AG08395 (cell line): Measurements from ENCODE around the gene ZNF418.

Experiments
- DNase-seq: peaks from one replicate; pipeline ENCODE4 v3.0.0; 2012; ENCODE audit warnings: mixed read lengths, low spot score

The ZNF418 gene

GRCh38 chr19:57934820-57935665, at the start of gene ZNF418:
Gene ZNF418 (minus strand): TSS chr19:57935402. CDS start chr19:57933822, 1,580 bp downstream.
- peak; percentile 82 for DNase-seq

DNA sequence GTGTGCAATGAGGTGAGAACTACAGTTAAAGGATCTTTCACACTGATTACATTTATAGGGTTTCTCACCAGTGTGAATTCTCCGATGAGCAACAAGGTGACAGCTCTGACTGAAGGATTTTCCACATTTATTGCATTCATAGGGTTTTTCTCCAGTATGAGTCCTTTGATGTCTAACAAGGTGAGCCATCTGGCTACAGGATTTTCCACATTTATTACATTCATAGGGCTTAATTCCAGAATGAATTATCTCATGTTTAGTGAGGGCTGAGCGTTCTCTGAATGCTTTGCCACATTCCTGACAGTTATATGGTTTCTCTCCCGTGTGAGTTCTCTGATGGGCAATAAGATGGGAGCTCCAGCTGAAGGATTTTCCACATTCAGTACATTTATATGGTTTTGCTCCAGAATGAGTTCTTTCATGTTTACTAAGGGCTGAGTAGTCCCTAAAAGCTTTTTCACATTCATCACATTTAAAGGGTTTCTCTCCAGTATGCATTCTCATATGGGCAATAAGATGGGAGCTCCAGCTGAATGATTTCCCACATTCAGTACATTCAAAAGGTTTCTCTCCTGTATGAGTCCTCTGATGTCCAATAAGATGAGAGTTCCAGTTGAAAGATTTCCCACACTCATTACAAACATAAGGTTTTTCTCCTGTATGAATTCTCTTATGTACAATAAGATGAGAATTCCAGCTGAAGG, 43.5 kb upstream of the ZNF418 start:
- DNase-seq = no peak

DNA sequence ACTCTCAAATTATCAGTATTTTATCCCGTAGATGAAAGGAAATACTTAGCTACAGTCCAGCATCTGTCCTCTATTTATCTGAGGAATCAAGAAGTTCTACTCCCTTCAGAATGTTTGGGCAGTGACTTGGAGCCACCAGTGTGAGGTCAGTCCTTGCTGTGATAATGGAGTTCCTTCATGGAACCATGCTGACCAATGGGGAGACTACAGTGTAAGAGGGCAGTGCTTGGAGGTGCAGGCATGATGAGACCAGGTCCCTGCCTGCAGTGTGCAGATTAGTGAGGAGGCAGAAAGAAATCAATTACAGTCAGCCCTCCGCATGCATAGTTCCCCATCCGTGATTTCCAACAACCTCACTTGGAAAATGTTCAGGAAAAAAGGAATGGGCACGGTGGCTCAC, 39.2 kb upstream of the ZNF418 start, which contains the start of gene C19orf18:
TSS of gene C19orf18 (minus strand) at position 101 of the 400 bp plus-strand sequence. CDS start 102 bp downstream, outside the sequence.
- DNase-seq = no peak

DNA sequence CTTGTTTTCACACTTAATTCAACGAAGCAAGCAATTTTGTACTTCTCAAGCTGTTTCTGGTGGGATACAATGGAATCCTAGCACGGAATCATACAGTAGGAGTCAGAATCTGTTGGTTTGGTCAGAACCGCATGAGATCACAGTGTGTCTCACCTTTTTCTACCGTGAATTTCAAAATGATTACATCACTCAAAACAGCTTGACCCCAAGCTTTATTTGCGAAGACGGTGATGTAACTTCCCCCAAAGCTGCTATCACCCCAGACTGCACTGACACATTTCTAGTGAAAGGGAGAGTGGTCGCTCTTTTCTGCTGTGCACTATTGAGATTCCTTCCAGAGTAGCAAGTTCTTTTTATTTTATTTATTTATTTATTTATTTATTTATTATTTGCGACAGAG, 29.6 kb upstream of the ZNF418 start:
- no peak for DNase-seq

DNA sequence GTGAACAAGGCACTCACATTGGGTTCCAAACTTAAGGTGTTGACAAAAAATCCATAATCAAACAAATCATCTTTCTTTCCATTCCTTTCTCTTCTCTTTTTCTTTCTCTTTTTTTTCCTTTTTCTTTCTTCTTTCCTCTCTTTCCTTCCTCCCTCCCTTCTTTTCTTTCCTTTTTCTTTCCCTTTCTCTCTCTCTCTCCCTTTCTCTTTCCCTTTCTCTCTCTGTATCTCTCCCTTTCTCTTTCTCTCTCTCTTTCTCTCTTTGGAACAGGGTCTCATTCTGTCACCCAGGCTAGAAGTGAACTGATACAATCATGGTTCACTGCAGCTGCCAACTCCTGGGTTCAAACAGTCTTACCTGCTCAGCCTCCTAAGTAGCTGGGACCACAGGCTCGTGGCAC, 26.6 kb upstream of the ZNF418 start:
- DNase-seq = no peak

- no peak for DNase-seq
Measured at GRCh38 chr19:57954996-57955395, 19.8 kb upstream of the ZNF418 start.

GRCh38 chr19:57949702-57950101, 14.5 kb upstream of the ZNF418 start:
- DNase-seq = no peak

- no peak for DNase-seq
Measured at GRCh38 chr19:57949296-57949695, 14.1 kb upstream of the ZNF418 start.

DNA sequence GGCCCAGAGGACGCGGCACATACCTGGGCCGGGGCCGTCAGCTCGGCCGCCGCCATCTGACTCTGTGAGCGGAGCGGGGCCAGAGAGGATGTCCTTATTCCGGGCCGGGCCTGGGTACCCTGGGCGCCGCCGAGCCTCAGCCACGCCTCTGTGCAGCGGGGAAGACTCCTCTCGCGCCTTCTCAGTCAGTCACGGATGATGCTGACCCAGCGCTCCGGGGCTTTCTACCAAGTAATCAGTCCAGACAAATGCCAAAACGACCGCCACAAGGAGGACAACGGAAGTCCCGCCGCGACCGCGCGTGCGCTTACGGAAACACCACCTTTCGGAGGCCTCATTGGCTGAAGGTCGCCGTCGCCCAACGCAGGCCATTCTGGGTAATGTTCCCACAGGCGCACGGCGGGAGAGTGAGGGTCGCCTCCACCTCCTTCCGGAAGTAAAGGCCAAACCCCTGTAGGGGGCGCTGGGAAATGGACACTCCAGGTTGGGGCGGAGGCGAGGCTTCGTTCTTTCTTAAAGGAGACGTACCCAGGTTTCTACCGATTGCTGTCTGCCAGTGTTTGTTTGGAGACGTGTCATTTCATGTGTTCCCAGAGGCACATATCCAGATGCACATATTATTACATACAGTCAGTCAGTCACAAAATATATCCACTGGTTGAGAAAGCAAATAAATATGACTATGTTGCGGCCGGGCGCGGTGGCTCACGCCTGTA, 12.4 kb upstream of the ZNF418 start, which contains the start of gene ZNF256:
TSS of gene ZNF256 (minus strand) at position 288 of the 716 bp plus-strand sequence. CDS start at position 56, 232 bp downstream.
- peak; percentile 97 for DNase-seq

DNA sequence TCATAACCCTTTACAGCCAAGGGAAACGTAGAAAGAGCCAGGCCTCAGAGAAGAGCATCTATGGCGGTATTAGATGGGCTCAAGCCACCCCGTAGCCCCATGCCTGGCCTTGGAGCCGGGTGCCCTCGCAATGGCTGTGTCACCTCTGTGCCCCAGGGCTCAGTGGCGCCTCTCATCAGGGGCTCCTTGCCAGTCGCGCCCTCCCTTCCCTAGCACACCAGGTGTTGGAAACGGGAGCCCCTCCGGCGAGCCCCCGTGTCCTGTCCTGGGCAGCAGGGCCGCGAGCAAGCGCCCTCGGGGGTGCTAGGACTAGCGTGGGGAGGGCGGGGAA, 11.9 kb upstream of the ZNF418 start:
- no peak for DNase-seq

GRCh38 chr19:57946316-57946715, 11.1 kb upstream of the ZNF418 start:
- no peak for DNase-seq

- DNase-seq = no peak
Measured at GRCh38 chr19:57941593-57941992, 6.4 kb upstream of the ZNF418 start.

- no peak for DNase-seq
Measured at GRCh38 chr19:57935731-57936130, 529 bp upstream of the ZNF418 start.

DNA sequence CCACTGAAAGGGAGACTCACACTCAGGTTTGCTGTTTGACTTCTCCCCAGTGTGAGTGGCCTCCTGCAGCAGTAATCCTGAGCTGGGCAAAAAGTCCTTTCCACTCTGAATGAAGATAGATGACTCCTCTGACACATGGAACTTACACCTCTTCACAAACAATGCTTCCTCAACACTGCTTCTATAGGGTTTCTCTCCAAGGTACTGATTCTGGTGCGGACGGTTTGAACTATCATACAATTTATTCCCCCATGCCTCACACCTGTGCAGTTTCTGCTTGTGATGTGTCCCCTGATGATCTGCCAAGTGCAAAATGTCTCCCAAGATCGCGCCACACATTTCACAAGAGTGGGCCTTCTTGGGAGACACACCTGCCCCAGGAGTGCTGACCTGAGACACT, 7.6 kb downstream of the ZNF418 start:
- DNase-seq = no peak

DNA sequence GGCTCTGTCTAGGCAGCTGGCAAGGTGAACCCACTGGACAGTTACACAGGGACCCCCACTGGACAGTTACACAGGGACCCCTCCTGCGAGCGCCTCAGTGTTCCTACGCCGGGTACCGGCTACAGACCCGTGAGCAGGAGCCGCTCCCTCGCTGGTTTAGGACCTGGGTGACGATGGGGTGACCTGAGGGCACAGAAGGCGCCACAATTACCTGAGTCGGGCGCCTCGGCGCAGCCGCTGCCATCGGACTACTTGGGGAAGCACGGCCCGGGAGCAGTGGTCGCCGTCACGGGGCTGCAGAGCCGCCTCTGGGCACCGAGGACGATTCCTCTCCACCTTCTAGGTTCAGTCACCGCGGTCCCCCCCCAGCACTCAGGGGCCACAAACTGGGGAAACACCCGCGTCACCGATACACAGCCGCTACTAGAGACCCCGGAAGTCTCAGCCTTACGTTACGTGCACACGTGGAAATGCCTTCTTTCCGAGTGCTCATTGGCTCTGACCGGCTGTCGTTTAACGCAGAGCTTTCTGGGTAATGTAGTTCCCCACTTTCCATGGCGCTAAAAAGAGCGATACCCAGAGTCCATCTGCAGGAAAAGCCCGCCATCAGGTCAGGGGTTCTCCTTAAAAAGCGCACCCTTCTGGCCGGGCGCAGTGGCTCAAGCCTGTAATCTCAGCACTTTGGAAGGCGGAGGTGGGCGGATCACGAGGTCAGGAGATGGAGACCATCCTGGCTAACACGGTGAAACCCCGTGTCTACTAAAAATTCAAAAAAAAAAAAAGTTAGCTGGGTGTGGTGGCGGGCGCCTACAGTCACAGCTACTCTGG, 18.8 kb downstream of the ZNF418 start, which contains the start of gene ZNF417:
TSS of gene ZNF417 (minus strand) at position 425 of the 828 bp plus-strand sequence. CDS start at position 244, 181 bp downstream.
- peak; percentile 95 for DNase-seq

DNA sequence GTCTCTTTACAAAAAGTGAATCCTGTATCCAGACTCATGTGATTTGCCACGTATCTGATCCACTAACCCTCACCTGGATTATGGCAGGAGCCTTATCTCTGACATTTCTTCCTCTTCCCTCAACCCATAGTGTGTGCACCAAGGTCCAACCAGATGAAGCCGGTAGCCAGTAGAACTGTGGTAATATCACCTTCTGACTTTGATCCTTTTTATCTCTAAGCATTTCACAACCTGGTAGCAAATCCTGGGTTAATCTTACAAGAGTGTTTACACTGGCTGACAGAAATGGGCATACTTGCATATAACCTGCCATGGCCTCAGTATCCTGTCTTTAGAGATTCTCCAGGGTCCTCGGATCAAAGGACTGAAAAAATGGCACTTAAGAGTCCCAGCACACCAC, 20.7 kb downstream of the ZNF418 start:
- DNase-seq = no peak

- DNase-seq = no peak
Measured at GRCh38 chr19:57907394-57907793, 27.8 kb downstream of the ZNF418 start.

- no peak for DNase-seq
Measured at GRCh38 chr19:57905258-57905657, 29.9 kb downstream of the ZNF418 start.

DNA sequence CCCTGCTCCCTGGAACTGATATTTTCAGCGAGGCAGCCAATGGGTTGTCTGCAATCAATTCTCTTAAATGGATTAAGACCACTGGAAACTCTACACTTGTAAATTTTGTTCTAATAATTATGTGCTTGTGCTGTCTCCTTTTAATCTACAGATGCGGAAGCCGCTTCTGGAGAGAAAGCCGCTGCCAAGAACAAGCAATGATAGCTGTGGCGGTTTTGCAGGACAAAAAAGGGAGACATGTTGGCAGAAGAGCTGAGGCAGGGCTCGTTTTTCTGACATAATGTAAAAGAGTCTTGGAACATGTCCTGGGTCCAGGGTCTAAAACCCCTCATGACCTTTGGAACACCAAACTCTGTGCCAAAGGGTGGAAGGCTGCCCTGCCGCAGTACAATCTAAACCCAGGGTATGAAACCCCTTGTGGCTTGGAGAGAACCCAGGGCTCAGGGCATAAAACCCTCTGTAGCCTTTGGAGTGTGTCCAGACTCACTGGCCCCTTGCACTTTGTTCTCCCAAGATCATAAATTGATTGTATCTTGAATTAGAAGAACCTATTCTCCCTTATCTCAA, 31.5 kb downstream of the ZNF418 start:
- no peak for DNase-seq

DNA sequence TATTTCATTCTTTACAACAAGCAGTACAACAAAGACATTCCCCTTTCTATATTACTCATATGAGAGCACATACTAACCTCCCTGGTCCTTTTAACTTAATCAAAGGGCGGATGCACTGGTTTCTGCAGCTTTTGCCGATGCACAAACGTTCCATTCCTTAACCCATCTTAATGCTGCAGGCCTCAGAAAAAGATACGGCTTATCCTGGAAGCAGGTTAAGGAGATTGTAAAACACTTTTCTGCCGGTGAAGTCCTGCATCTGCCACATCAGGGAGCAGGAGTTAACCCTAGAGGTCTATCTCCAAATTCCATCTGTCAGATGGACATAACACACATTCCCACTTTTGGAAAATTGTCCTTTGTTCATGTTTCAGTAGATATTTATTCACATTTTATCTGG, 34.9 kb downstream of the ZNF418 start:
- DNase-seq = no peak

- DNase-seq = peak; percentile 69
Measured at GRCh38 chr19:57890706-57891105, 44.5 kb downstream of the ZNF418 start.
